ENCODE results near the gene MZF1.
A peak's percentile ranks its signal among the peaks of the same experiment; 100 is the strongest.
"Not testable (repeated sequence)": the region's sequence is repeated elsewhere in the genome, so short reads cannot be mapped to it uniquely, and the experiment has no call there.

MZF1 gene

DNA sequence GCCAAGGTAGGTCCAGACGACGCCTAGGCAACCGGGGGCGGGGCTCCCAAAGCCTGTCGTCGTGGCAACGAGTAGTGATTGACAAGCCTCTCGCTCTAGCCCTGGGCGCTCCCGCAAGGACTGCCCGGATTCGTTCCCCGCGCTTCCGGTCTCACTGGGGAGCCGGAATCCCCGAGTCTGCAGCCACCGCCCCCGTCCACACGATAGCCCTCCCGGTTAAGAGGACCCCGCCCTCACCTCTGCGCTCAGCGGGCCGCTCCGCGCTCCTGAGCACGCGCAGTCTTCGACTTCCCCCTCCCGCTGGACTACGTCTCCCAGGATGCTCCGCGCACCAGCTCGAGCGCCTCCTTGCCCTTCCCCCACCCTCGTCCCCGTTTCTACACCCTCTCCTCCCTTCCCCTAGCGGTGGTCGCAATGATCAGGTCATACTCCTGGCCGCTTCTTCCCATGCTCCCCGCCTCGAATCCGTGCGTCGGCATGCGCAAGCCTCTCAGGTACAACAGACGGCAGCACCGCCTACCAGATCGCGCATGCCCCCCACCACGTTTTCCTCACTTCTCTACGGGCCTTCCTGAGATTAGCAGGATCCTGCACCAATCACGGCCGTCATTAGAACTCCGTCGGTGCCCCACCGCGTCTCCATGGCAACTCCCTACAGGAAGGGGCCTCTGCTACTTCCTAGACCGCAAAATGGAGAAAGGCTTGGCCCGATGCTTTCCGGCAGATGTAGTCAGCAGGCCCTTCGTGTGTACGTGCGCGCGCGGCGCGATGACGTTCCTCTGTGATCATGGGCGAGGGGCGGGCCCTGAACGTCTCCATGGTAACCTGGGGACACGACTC, at the start of gene MZF1:
TSS of gene MZF1 (minus strand) at position 518 of the 840 bp plus-strand sequence. CDS start 1,946 bp downstream, outside the sequence.
- peak; percentile 98 to 100 (median 100) for DNase-seq
- intact Hi-C loops (cut with DNase I) = no loop called here

- peak in 5 of 42 donors; percentile 1 to 20 (median 15) for DNase-seq
- intact Hi-C loops (cut with DNase I) = not testable (repeated sequence)
Measured at GRCh38 chr19:58607213-58607612, 34.1 kb upstream of the MZF1 start.

GRCh38 chr19:58606251-58606896, 33.2 kb upstream of the MZF1 start:
- peak in 5 of 42 donors; percentile 2 to 29 (median 12) for DNase-seq
- intact Hi-C loops (cut with DNase I) = not testable (repeated sequence)

DNA sequence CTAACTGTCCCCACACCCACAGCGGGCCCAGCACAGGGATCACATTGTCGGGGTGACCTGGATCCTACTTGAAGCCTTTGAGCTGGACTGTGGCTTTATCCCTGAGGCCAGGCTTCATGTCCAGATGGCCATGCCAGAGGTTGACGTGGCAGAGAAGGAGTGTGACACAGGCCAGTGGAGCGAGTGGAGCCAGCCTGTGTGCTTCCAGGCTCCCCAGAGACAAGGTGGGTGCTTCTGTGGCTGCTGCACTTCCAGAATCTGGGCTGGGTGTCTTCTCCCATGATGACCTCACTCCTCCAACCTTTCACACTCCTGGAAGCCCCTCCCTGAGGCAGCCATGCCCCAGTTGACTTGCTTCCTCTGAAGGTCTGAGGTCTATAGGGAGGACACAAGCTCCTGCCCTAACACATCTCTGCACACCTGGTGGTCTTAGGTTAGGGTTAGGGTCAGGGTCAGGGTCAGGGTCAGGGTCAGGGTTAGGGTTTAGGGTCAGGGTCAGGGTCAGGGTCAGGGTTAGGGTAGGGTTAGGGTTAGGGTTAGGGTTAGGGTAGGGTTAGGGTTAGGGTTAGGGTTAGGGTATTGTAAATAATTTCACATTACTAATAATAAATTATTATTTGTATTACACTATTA, 13.1 kb upstream of the MZF1 start:
- peak in 7 of 42 donors; percentile 1 to 18 (median 12) for DNase-seq
- intact Hi-C loops (cut with DNase I) = no loop called here

- peak in 1 of 42 donors; percentile 20 for DNase-seq
- intact Hi-C loops (cut with DNase I) = no loop called here
Measured at GRCh38 chr19:58585442-58586132, 12.5 kb upstream of the MZF1 start.

DNA sequence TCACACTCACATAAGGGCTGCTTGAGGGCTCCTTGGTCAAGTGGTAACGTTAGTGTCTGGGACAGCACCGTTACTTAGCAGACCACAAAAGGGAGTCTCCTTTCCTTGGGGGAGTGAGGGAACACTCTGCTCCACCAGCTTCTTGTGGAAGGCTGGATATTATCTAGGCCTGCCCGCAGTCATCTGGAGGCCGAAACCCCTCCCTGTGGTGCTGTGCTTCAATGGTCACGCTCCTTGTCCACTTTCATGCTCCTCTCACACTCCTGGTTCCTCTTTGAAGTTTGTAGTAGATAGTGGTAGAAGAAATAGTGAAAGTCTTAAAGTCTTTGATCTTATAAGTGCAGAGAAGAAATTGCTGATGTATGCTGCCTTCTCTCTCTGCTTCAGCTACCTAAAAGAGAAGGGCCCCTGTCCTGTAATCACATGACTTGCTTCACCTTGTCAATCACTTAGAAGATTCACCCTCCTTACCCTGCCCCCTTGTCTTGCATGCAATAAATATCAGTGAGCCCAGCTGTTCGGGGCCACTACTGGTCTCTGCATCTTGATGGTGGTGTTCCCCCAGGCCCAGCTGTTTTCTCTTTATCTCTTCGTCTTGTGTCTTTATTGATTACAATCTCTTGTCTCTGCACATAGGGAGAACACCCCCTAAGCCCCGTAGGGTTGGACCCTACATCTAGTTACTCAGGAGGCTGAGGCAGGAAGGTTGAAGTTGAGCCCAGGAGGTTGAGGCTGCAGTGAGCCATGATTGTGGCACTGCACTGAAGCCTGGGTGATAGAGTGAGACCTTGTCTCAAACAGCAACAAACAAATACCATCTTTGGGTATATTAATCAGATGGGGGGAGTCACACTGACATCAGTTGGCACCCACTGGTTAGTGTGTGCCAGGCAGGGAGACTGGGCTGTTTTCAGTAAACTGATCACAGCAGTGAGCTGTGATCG, 11.6 kb upstream of the MZF1 start:
- DNase-seq = peak in 3 of 42 donors; percentile 1 to 27 (median 6)
- intact Hi-C loops (cut with DNase I) = no loop called here

DNA sequence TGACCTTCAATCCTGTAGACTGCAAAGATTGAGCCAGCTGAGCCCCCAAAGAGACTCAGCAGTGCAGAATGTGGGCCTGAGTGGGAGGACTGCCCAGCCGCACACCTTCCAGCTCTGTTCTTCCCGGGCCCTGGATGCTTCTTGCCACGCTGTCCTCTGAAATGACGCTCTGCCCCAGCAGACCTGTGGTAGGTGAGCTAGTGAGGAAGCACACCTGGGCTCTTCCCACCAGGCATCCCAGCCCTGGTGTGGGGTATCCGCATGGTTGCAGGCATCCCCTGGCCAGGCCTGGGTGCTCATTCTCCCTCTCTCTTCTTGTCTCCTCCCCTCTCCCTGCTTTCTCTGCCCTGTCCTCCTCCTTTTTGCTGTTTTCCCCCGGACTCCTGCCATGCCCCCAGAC, 9.8 kb upstream of the MZF1 start:
- intact Hi-C loops (cut with DNase I) = no loop called here

GRCh38 chr19:58581227-58582141, 8.3 kb upstream of the MZF1 start:
- peak; percentile 40 to 92 (median 80) for DNase-seq
- intact Hi-C loops (cut with DNase I) = no loop called here

More for the DNA sequence above, 9.8 kb upstream of the MZF1 start:
- DNase-seq = peak in 6 of 42 donors; percentile 1 to 18 (median 6)

GRCh38 chr19:58579473-58580142, 6.5 kb upstream of the MZF1 start:
- DNase-seq = peak in 5 of 42 donors; percentile 0 to 25 (median 13)
- intact Hi-C loops (cut with DNase I) = no loop called here

GRCh38 chr19:58578012-58578925, 5.1 kb upstream of the MZF1 start:
- DNase-seq = peak in 24 of 42 donors; percentile 9 to 81 (median 49)

GRCh38 chr19:58577581-58577980, 4.4 kb upstream of the MZF1 start:
- peak in 6 of 42 donors; percentile 3 to 22 (median 10) for DNase-seq
- intact Hi-C loops (cut with DNase I) = not testable (repeated sequence)

More at GRCh38 chr19:58578012-58578925, 5.1 kb upstream of the MZF1 start:
- intact Hi-C loops (cut with DNase I) = no loop called here

DNA sequence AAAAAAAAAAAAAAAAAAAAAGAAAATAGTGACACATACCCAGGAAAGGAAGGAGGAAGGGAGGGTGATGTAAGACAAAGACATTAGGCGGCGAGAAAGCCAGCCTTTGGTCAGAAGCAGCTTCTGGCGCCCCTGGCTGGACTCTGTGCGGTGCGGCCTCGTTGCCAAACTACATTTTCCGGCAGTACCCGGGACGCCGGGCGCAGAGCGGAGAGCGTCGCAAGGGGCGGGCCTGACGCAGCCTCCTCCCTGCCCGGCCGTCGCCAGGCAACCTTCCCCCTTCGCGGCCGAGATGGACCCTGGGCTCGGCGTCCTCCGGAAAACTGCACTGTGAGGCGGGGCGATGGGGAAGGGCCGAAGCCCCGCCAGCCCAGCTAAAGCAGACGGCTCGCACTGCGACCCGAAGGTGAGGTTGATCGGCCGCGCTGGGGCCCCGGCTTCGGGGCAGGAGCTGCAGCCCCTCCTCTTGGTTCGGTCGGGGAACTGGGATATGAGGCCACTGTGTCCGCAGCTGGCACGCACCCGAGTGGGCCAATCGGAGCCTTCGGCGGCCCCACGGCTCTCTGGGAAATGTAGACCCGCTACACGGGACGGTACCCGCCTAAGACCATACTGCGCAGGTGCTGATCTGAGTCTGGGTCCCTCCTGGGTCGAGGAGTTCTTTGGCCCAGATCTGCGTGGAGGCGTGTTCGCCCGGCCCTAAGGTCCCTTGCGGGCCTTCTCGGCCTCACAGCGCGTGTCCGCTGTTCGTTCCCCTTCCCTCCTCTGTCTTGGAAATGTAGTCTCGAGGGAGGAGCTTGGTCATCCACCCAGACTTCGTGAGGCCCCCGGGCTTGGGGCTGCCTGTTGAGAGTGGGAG, 2.3 kb upstream of the MZF1 start:
- peak; percentile 82 to 95 (median 91) for DNase-seq
- intact Hi-C loops (cut with DNase I) = no loop called here

DNA sequence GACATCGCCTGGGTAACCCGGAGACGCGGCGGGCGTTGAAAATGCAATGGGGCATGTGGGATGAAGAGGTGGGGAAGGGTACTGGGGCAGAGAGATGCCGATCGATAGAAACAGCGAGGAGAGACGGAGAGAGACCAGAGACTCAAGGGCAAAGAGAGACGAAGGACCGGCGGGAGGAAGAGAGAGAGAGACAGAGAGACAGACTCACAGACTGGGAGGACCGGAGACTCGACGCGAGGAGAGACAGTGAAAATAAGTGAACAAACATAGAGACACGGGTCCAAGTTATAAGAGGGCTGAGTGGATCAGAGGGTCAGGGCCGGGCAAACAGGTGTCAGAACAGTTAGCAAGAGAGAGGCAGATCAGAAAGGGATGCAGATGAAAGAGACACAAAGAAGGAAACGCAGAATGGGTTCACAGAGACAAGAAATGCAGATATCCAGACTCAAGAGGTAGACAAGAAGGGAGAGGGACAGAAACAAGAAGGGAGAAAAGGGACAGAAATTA, 576 bp upstream of the MZF1 start:
- intact Hi-C loops (cut with DNase I) = no loop called here

More for the DNA sequence above, 576 bp upstream of the MZF1 start:
- peak in 1 of 42 donors; percentile 41 for DNase-seq
